Neuronal stem cell (in vitro differentiated cells): ENCODE results near the gene GCG.

ENCODE experiments used
- DNase-seq: peaks from one replicate; pipeline ENCODE4 v3.0.0-alpha.2; 2013; ENCODE audit warnings: low spot score
- H2AFZ ChIP-seq: one replicate; pipeline ENCODE4 v1.6.1; 2013; ENCODE audit warnings: mild to moderate bottlenecking, low read length, inconsistent platforms
- H2AK5ac ChIP-seq: 2 replicates; pipeline ENCODE4 v1.6.1; 2013; ENCODE audit warnings: low read depth, mild to moderate bottlenecking, inconsistent platforms, low read length, moderate library complexity, mixed read lengths
- H2BK120ac ChIP-seq: 2 replicates; pipeline ENCODE4 v1.6.1; 2013; ENCODE audit warnings: low read depth, mild to moderate bottlenecking, inconsistent platforms, low read length, moderate library complexity, mixed read lengths
- H2BK12ac ChIP-seq: one replicate; pipeline ENCODE4 v1.6.1; 2013; ENCODE audit warnings: low read length, inconsistent platforms
- H2BK15ac ChIP-seq: 2 replicates; pipeline ENCODE4 v1.6.1; 2013; ENCODE audit warnings: mild to moderate bottlenecking, low read length, inconsistent platforms, mixed read lengths
- H2BK5ac ChIP-seq: one replicate; pipeline ENCODE4 v1.6.1; 2013; ENCODE audit warnings: inconsistent platforms, mild to moderate bottlenecking, low read length, moderate library complexity
- H3K14ac ChIP-seq: one replicate; pipeline ENCODE4 v1.6.1; 2013; ENCODE audit warnings: low read length, inconsistent platforms
- H3K18ac ChIP-seq: 2 replicates; pipeline ENCODE4 v1.6.1; 2013; ENCODE audit warnings: low read length, inconsistent platforms
- H3K23ac ChIP-seq: 2 replicates; pipeline ENCODE4 v1.6.1; 2013; ENCODE audit warnings: low read depth, mild to moderate bottlenecking, mixed read lengths, low read length, inconsistent platforms; ENCODE audit not compliant: poor library complexity
- H3K27ac ChIP-seq: replicated peaks from 3 replicates; pipeline ENCODE4 v1.5.1; 2013; ENCODE audit warnings: low read length, inconsistent platforms
- H3K27me3 ChIP-seq, 3 experiments: 2 replicates each; pipeline ENCODE4 v1.6.1; 2013; ENCODE audit warnings: low read length in 3 of 3, mild to moderate bottlenecking in 2 of 3, inconsistent platforms in 1 of 3, low read depth in 1 of 3, mixed read lengths in 1 of 3, moderate library complexity in 1 of 3; ENCODE audit not compliant: control insufficient read depth in 3 of 3, insufficient read depth in 3 of 3
- H3K36me3 ChIP-seq, 2 donors: replicated peaks in 1 of 2; 2 replicates each; pipeline ENCODE4 v1.6.1; 2013; ENCODE audit warnings: low read length in 2 of 2; ENCODE audit not compliant: control insufficient read depth in 2 of 2, insufficient read depth in 2 of 2
- H3K4ac ChIP-seq: 2 replicates; pipeline ENCODE4 v1.6.1; 2013; ENCODE audit warnings: inconsistent platforms, mild to moderate bottlenecking, low read length, moderate library complexity
- H3K4me1 ChIP-seq, 2 donors: 1 replicate in 1 of 2; 2 replicates in 1 of 2; pipeline ENCODE4 v1.6.1; 2013; ENCODE audit warnings: low read length in 2 of 2, low read depth in 1 of 2; ENCODE audit not compliant: control insufficient read depth in 2 of 2, insufficient read depth in 1 of 2
- H3K4me2 ChIP-seq: one replicate; pipeline ENCODE4 v1.6.1; 2013; ENCODE audit warnings: mild to moderate bottlenecking, low read length, inconsistent platforms; ENCODE audit not compliant: insufficient read depth, poor library complexity, severe bottlenecking
- H3K4me3 ChIP-seq, 2 donors: 2 replicates each; pipeline ENCODE4 v1.5.1; 2013; ENCODE audit warnings: low read length in 2 of 2, mild to moderate bottlenecking in 2 of 2, inconsistent platforms in 1 of 2, moderate library complexity in 1 of 2
- H3K79me1 ChIP-seq: one replicate; pipeline ENCODE4 v1.6.1; 2013; ENCODE audit warnings: low read depth, mild to moderate bottlenecking, inconsistent platforms, low read length, moderate library complexity
- H3K9ac ChIP-seq: one replicate; pipeline ENCODE4 v1.6.1; 2013; ENCODE audit warnings: mild to moderate bottlenecking, low read depth, low read length, inconsistent platforms; ENCODE audit not compliant: poor library complexity
- H3K9me3 ChIP-seq, 2 donors: replicated peaks in 1 of 2; 2 replicates each; pipeline versions ENCODE3 to v1.6.1; 2013; ENCODE audit warnings: low read length in 2 of 2, mild to moderate bottlenecking in 2 of 2, inconsistent platforms in 1 of 2, low read depth in 1 of 2, mixed read lengths in 1 of 2, moderate library complexity in 1 of 2; ENCODE audit not compliant: control insufficient read depth in 2 of 2, insufficient read depth in 1 of 2
- H4K8ac ChIP-seq: one replicate; pipeline ENCODE4 v1.6.1; 2013; ENCODE audit warnings: low read depth, mild to moderate bottlenecking, inconsistent platforms, low read length, moderate library complexity
- H4K91ac ChIP-seq: one replicate; pipeline ENCODE4 v1.6.1; 2013; ENCODE audit warnings: low read length, low read depth, mild to moderate bottlenecking, inconsistent platforms; ENCODE audit not compliant: poor library complexity
- WGBS, 2 donors: extraction: QIAGEN DNeasy Blood & Tissue Kit; methylation state at CpG; one replicate each; pipeline ENCODE4 v1.1.7; 2013; ENCODE audit warnings: missing lambda C conversion rate in 2 of 2, mixed read lengths in 1 of 2; ENCODE audit not compliant: insufficient read length in 2 of 2, insufficient replicate concordance in 1 of 2; ENCODE audit errors: extremely low coverage in 2 of 2; 5-methylcytosine and 5-hydroxymethylcytosine counted together

The GCG gene

DNA sequence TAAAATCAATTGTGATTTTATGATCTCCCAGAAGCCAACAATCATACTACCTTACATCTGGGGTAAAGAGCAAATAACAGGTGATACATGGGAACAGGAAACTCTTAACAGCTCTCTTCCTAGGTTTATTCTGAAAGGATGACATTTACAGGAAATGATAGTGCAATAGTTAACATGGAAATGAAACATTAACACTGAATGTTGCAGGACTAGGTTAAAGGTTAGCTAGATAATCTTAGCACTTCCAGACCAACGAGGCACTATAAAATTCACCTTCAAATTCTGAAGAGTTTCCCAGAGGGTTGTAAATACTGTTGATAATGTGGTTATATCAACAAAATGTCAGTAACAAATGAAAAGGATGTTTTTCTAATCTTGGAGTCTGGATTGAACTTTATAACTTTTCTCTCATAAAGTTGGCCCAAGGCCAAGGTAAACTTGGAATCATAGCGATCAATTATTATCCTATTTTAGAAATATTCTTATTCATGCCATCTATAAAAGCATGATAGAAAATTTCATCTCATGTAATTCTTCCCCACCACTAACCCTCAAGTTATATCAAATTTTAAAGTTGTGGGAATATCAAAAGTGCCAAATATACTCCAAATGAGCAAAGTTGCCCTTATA lies 32.9 kb upstream of the GCG start:
- no peaks in the 10 kb centered on the region for H3K27me3 ChIP-seq
- H2BK5ac ChIP-seq: no peak overlapping the region
- H2BK12ac ChIP-seq: no peak overlapping the region
- H2AK5ac ChIP-seq: no peak overlapping the region
- no peaks in the 10 kb centered on the region for H3K79me1 ChIP-seq
- no peak overlapping the region for H3K27ac ChIP-seq
- H3K18ac ChIP-seq: no peak overlapping the region
- H3K4me3 ChIP-seq: no peak overlapping the region
- no peak overlapping the region for H3K9ac ChIP-seq
- no peak overlapping the region for H4K91ac ChIP-seq
- no peak overlapping the region for H2BK15ac ChIP-seq
- no peak overlapping the region for H3K4me2 ChIP-seq
- no peak overlapping the region for H3K14ac ChIP-seq
- no CpG with 5 or more reads among the region's 2 CpGs for WGBS, 2 donors
- H3K9me3 ChIP-seq: no peaks in the 10 kb centered on the region
- H3K4ac ChIP-seq: no peak overlapping the region
- no peak overlapping the region for H2BK120ac ChIP-seq
- H3K23ac ChIP-seq: no peak overlapping the region
- H4K8ac ChIP-seq: no peak overlapping the region
- no peaks in the 10 kb centered on the region for H3K36me3 ChIP-seq
- no peak for DNase-seq
- no peak overlapping the region for H2AFZ ChIP-seq
- H3K4me1 ChIP-seq: peaks cover 0 to 1% of the 10 kb centered on the region in 2 donors

DNA sequence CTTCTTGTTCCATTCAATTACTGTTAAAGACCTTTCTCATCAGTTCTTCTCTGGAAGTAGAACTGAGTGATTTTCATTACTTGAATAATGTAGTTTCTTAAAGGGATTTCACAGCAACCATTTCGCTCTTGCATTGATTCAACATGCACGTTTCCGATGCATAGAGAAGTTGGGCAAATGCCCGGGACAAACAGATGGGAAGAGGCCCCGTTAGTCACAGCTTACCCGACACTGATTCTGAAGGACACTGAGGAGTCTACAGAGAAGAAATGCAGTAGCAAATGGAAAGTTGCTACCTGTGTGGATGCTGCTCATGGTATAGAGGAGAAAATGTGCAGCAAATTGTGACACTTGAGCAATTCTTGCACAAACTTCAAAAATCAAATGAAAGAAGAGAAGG lies 32.3 kb upstream of the GCG start:
- H2BK12ac ChIP-seq: no peak overlapping the region
- no peak overlapping the region for H3K4me3 ChIP-seq
- no peak overlapping the region for H2BK5ac ChIP-seq
- H4K8ac ChIP-seq: no peak overlapping the region
- H3K27ac ChIP-seq: no peak overlapping the region
- no peak overlapping the region for H3K4ac ChIP-seq
- H3K27me3 ChIP-seq: no peaks in the 10 kb centered on the region
- no peaks in the 10 kb centered on the region for H3K36me3 ChIP-seq
- H3K79me1 ChIP-seq: no peaks in the 10 kb centered on the region
- no peak overlapping the region for H3K14ac ChIP-seq
- WGBS, 2 donors: no CpG with 5 or more reads among the region's 6 CpGs
- no peak overlapping the region for H3K9ac ChIP-seq
- H2BK120ac ChIP-seq: no peak overlapping the region
- no peak overlapping the region for H3K18ac ChIP-seq
- H3K4me2 ChIP-seq: no peak overlapping the region
- H4K91ac ChIP-seq: no peak overlapping the region
- peaks cover 0 to 1% of the 10 kb centered on the region in 2 donors for H3K4me1 ChIP-seq
- H3K23ac ChIP-seq: no peak overlapping the region
- no peak overlapping the region for H2BK15ac ChIP-seq
- no peaks in the 10 kb centered on the region for H3K9me3 ChIP-seq
- no peak overlapping the region for H2AFZ ChIP-seq
- DNase-seq: no peak
- H2AK5ac ChIP-seq: no peak overlapping the region

DNA sequence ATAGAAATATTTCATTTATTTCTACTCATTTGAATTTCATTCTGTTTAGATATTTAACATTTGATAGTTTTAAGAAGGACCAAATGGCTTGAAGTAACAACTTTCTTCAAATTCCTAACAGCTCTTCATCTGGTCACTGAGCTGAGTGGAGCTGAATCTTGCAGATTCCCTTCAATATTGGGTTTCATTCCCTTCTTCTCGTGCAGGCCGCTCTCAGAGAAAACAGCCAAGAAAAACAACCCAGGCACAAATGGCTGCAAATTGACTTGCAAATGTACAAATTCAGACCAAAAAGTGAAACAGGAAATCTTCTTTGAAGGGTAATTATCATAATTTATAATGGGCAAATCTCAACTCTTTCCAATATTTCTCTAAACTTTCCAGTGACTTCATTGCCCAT lies 30.3 kb upstream of the GCG start:
- no peak overlapping the region for H2BK5ac ChIP-seq
- WGBS, 2 donors: no CpG with 5 or more reads among the region's 2 CpGs

DNA sequence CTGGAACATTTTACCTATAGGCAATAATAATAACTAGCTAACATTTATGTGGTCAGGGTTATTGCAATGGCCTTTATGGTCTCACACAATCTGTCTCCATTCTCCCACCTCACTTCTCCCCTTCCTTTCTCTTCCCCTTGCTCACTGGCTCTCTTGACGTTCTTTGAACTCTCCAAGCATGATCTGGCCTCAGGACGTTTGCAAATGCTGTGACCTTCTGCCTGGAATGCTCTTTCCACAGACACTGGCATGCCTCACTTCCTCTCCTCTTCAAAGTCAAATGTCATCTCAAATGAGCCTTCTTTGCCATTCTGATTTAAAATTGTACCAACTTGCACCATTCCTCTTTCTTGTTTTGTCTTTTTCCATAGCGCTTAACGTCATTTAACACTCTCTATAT lies 25.3 kb upstream of the GCG start:
- H3K4me2 ChIP-seq: no peak overlapping the region
- no peak overlapping the region for H4K8ac ChIP-seq
- WGBS, 2 donors: 100% methylated on average over 2 of the region's 4 CpGs
- H3K27me3 ChIP-seq: no peaks in the 10 kb centered on the region
- DNase-seq: no peak
- H3K27ac ChIP-seq: no peak overlapping the region
- no peaks in the 10 kb centered on the region for H3K36me3 ChIP-seq
- H3K4me3 ChIP-seq: no peak overlapping the region
- H3K18ac ChIP-seq: no peak overlapping the region
- H2BK120ac ChIP-seq: no peak overlapping the region
- no peaks in the 10 kb centered on the region for H3K4me1 ChIP-seq
- no peak overlapping the region for H2AFZ ChIP-seq
- no peak overlapping the region for H4K91ac ChIP-seq
- H2BK5ac ChIP-seq: no peak overlapping the region
- H3K9ac ChIP-seq: no peak overlapping the region
- H3K14ac ChIP-seq: no peak overlapping the region
- H2AK5ac ChIP-seq: no peak overlapping the region
- H2BK15ac ChIP-seq: no peak overlapping the region
- no peak overlapping the region for H3K23ac ChIP-seq
- H2BK12ac ChIP-seq: no peak overlapping the region
- no peak overlapping the region for H3K4ac ChIP-seq
- H3K79me1 ChIP-seq: no peaks in the 10 kb centered on the region
- H3K9me3 ChIP-seq: no peaks in the 10 kb centered on the region

More for the DNA sequence above, 30.3 kb upstream of the GCG start:
- H3K14ac ChIP-seq: no peak overlapping the region
- H4K91ac ChIP-seq: no peak overlapping the region
- no peak overlapping the region for H2AFZ ChIP-seq
- no peaks in the 10 kb centered on the region for H3K79me1 ChIP-seq
- no peaks in the 10 kb centered on the region for H3K27me3 ChIP-seq
- H4K8ac ChIP-seq: no peak overlapping the region
- no peak for DNase-seq
- H3K9ac ChIP-seq: no peak overlapping the region
- H3K4me2 ChIP-seq: no peak overlapping the region
- H3K4ac ChIP-seq: no peak overlapping the region
- H3K36me3 ChIP-seq: no peaks in the 10 kb centered on the region
- H3K27ac ChIP-seq: no peak overlapping the region
- H3K23ac ChIP-seq: no peak overlapping the region
- H3K9me3 ChIP-seq: no peaks in the 10 kb centered on the region
- H2BK15ac ChIP-seq: no peak overlapping the region
- H2BK12ac ChIP-seq: no peak overlapping the region
- H2AK5ac ChIP-seq: no peak overlapping the region
- H2BK120ac ChIP-seq: no peak overlapping the region
- H3K18ac ChIP-seq: no peak overlapping the region
- H3K4me1 ChIP-seq: no peaks in the 10 kb centered on the region
- H3K4me3 ChIP-seq: no peak overlapping the region
